B cell (primary cell): ENCODE measurements around the gene WDR7. TPM values are rescaled to one million over a fixed set of nuclear protein-coding genes. Genes with fewer than 3 reads are reported as not detected.

Experiments
- ATAC-seq: fragments of 200-7000 bp; cut with Tn5 transposase; one replicate; pipeline ENCODE4 v1.10.0; 2021; ENCODE audit warnings: low read depth, mild to moderate bottlenecking, moderate number of reproducible peaks, moderate library complexity
- CTCF ChIA-PET: fragments of 350-600 bp; sonication (Branson Sonifier 250); formaldehyde crosslinking; loops from one replicate; lab custom pipeline; 2021; ENCODE audit warnings: antibody characterized with exemption, inconsistent platforms; lab: Charles Lee
- POLR2A ChIA-PET: fragments of 350-600 bp; sonication (Branson Sonifier 250); formaldehyde crosslinking; loops from one replicate; lab custom pipeline; 2021; ENCODE audit warnings: antibody characterized with exemption; lab: Charles Lee
- DNase-seq: peaks from one replicate; pipeline ENCODE4 v3.0.0; 2013
- H2AFZ ChIP-seq: 2 replicates; pipeline ENCODE4 v1.6.1; 2012; ENCODE audit warnings: mild to moderate bottlenecking, low read depth, low read length; ENCODE audit not compliant: insufficient read depth, poor library complexity, severe bottlenecking
- H3K27ac ChIP-seq, 2 donors: 1 replicate in 1 of 2; 2 replicates in 1 of 2; pipeline ENCODE4 v1.5.1; 2012 to 2013; ENCODE audit warnings: low read length in 2 of 2, mild to moderate bottlenecking in 2 of 2, moderate library complexity in 1 of 2
- H3K27me3 ChIP-seq, 4 experiments: fragments of 200-600 bp in 1 of 4; sonication (generic) in 1 of 4; replicated peaks in 1 of 4; 1 replicate in 2 of 4; 2 replicates in 2 of 4; pipeline versions ENCODE4 v1.6.1 to v1.7.0; 2013 to 2016; ENCODE audit warnings: low read length in 3 of 4, mild to moderate bottlenecking in 2 of 4, mixed read lengths in 1 of 4, moderate library complexity in 1 of 4; ENCODE audit not compliant: insufficient read depth in 4 of 4, control insufficient read depth in 3 of 4; ENCODE audit errors: control extremely low read depth in 1 of 4
- H3K36me3 ChIP-seq, 2 experiments: replicated peaks in 1 of 2; 1 replicate in 1 of 2; 2 replicates in 1 of 2; pipeline versions ENCODE4 v1.6.1 to v1.7.1; 2013; ENCODE audit warnings: low read length in 1 of 2; ENCODE audit not compliant: insufficient read depth in 2 of 2, control insufficient read depth in 1 of 2; ENCODE audit errors: control extremely low read depth in 1 of 2, extremely low read depth in 1 of 2
- H3K4me1 ChIP-seq, 2 donors: fragments of 200-600 bp in 1 of 2; sonication (generic) in 1 of 2; 1 replicate in 1 of 2; 2 replicates in 1 of 2; pipeline versions ENCODE4 v1.5.1 to v1.6.1; 2013 to 2017; ENCODE audit warnings: low read length in 2 of 2; ENCODE audit not compliant: control insufficient read depth in 2 of 2, insufficient read depth in 2 of 2
- H3K4me2 ChIP-seq: replicated peaks from 2 replicates; pipeline ENCODE3; 2012; ENCODE audit warnings: mild to moderate bottlenecking, low read depth, low read length; ENCODE audit not compliant: poor library complexity, severe bottlenecking
- H3K4me3 ChIP-seq, 5 experiments: fragments of 200-600 bp in 1 of 5; sonication (generic) in 1 of 5; 1 replicate in 3 of 5; 2 replicates in 2 of 5; pipeline versions ENCODE4 v1.5.1 to v1.7.0; 2011 to 2016; ENCODE audit warnings: low read length in 4 of 5, mild to moderate bottlenecking in 4 of 5, low read depth in 2 of 5, control low read depth in 1 of 5, moderate library complexity in 1 of 5; ENCODE audit not compliant: insufficient read depth in 1 of 5; ENCODE audit errors: control extremely low read depth in 1 of 5, extremely low read depth in 1 of 5
- H3K79me2 ChIP-seq: fragments of 200-600 bp; sonication (generic); one replicate; pipeline ENCODE4 v1.6.0; 2016; ENCODE audit warnings: low read length; ENCODE audit not compliant: control insufficient read depth, insufficient read depth
- H3K9ac ChIP-seq: fragments of 200-600 bp; sonication (generic); 2 replicates; pipeline ENCODE4 v1.6.1; 2017; ENCODE audit warnings: mild to moderate bottlenecking, low read length, moderate library complexity
- H3K9me3 ChIP-seq, 3 donors: one replicate each; pipeline versions ENCODE4 v1.6.1 to v1.7.1; 2013; ENCODE audit warnings: low read length in 2 of 3; ENCODE audit not compliant: control insufficient read depth in 2 of 3, insufficient read depth in 1 of 3; ENCODE audit errors: control extremely low read depth in 1 of 3
- H4K20me1 ChIP-seq: 2 replicates; pipeline ENCODE4 v1.6.0; 2012; ENCODE audit warnings: mild to moderate bottlenecking, low read length; ENCODE audit not compliant: insufficient read depth, control insufficient read depth, poor library complexity, severe bottlenecking
- H3K27ac Mint-ChIP-seq: one replicate; pipeline ENCODE4 v1.8.0; 2021; ENCODE audit warnings: mixed read lengths
- H3K27me3 Mint-ChIP-seq: one replicate; pipeline ENCODE4 v1.8.0; 2021; ENCODE audit warnings: mixed read lengths
- H3K4me1 Mint-ChIP-seq: one replicate; pipeline ENCODE4 v1.8.0; 2021; ENCODE audit warnings: mixed read lengths
- H3K4me3 Mint-ChIP-seq: one replicate; pipeline ENCODE4 v1.8.0; 2021; ENCODE audit warnings: mixed read lengths
- H3K9me3 Mint-ChIP-seq: one replicate; pipeline ENCODE4 v1.8.0; 2022; ENCODE audit warnings: mixed read lengths; ENCODE audit not compliant: insufficient read depth
- CTCF ChIP-seq: fragments of 200-600 bp; IDR thresholded peaks from one replicate; pipeline ENCODE4 v1.8.0; 2022; ENCODE audit warnings: antibody characterized with exemption, mild to moderate bottlenecking
- EZH2 ChIP-seq: IDR thresholded peaks from 2 replicates; pipeline ENCODE4 v1.6.1; 2012; ENCODE audit warnings: borderline replicate concordance, low read depth, mild to moderate bottlenecking, moderate library complexity, low read length; ENCODE audit not compliant: insufficient read depth, poor library complexity, severe bottlenecking
- WGBS: methylation state at CpG from one replicate; pipeline ENCODE4 v1.1.5; 2013; ENCODE audit warnings: missing lambda C conversion rate; ENCODE audit not compliant: insufficient coverage; 5-methylcytosine and 5-hydroxymethylcytosine counted together
- intact Hi-C: fragments of 100-400 bp; cut with micrococcal nuclease; formaldehyde crosslinking; loops from one replicate; pipeline ENCODE4 v1.10.0; 2022
- polyA plus RNA-seq: library from polyadenylated mRNA; depleted of rRNA; stranded (reverse); fragments of >200 nt; gene quantifications from 2 replicates; pipeline ENCODE4 v1.2.3, GENCODE V29; 2012
- total RNA-seq, 2 donors: library from RNA; stranded (reverse); fragments of 120-200 nt in 1 of 2; gene quantifications; 1 replicate in 1 of 2; 2 replicates in 1 of 2; pipeline versions ENCODE4 v1.2.3 to v1.2.4, GENCODE V29; 2013 to 2022

WDR7 gene
- total and polyA plus RNA-seq, 2 donors (not counting 1 experiment from before 2014, with no cell fraction given) = 5.5 to 45.0 TPM

DNA sequence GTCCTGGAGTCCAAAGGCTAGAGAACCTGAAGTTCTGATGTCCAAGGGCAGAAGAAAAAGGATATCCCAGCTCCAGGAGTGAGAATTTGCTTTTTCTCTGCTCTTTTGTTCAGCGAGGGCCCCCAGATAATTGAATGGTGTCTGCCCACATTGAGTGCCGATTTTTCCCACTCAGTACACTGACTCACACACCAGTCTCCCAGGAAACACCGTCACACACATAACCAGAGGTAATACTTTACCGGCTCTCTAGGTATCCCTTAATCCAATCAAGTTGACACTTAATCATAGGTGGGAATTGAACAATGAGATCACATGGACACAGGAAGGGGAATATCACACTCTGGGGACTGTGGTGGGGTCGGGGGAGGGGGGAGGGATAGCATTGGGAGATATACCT lies 161.5 kb downstream of the WDR7 start:
- H3K4me3 ChIP-seq = no peak overlapping the region
- peaks cover 0 to 1% (median 0%) of the 10 kb centered on the region in 3 donors for H3K9me3 ChIP-seq
- no peaks in the 10 kb centered on the region for H3K36me3 ChIP-seq
- WGBS = 92% methylated on average over 2 of the region's 5 CpGs
- no peak overlapping the region for H3K27ac ChIP-seq
- no peak for ATAC-seq
- ChIA-PET CTCF (no interaction called here), POLR2A (no interaction called here)
- Mint-ChIP-seq H3K9me3 (no peaks in the 10 kb centered on the region), H3K4me3 (no peak overlapping the region), H3K27ac (no peak overlapping the region), H3K4me1 (no peaks in the 10 kb centered on the region), H3K27me3 (no peaks in the 10 kb centered on the region)
- H3K27me3 ChIP-seq = no peaks in the 10 kb centered on the region
- H4K20me1 ChIP-seq = no peaks in the 10 kb centered on the region
- DNase-seq = no peak
- intact Hi-C loops = no loop called here
- no peaks in the 10 kb centered on the region for H3K4me1 ChIP-seq
- H2AFZ ChIP-seq = no peak overlapping the region
- no peak for TF ChIP-seq EZH2
- TF ChIP-seq CTCF = no peak
- H3K9ac ChIP-seq = no peak overlapping the region
- H3K4me2 ChIP-seq = no peak overlapping the region
- no peaks in the 10 kb centered on the region for H3K79me2 ChIP-seq

GRCh38 chr18:56815926-56816325 lies 164.8 kb downstream of the WDR7 start:
- Histone ChIP-seq H3K27ac (no peak overlapping the region), H3K9me3 (no peaks in the 10 kb centered on the region), H3K79me2 (no peaks in the 10 kb centered on the region), H3K4me3 (no peak overlapping the region), H3K9ac (no peak overlapping the region), H3K36me3 (peaks cover 0 to 3% of the 10 kb centered on the region in 2 experiments), H4K20me1 (no peaks in the 10 kb centered on the region), H3K4me2 (no peak overlapping the region), H3K27me3 (no peaks in the 10 kb centered on the region), H3K4me1 (no peaks in the 10 kb centered on the region), H2AFZ (no peak overlapping the region)
- no peak for ATAC-seq
- 97% methylated on average over 7 of the region's 7 CpGs for WGBS
- no peak overlapping the region for H3K4me3 Mint-ChIP-seq
- TF ChIP-seq EZH2 (no peak), CTCF (no peak)
- no peaks in the 10 kb centered on the region for H3K4me1 Mint-ChIP-seq
- no peaks in the 10 kb centered on the region for H3K9me3 Mint-ChIP-seq
- intact Hi-C loops = no loop called here
- H3K27ac Mint-ChIP-seq = no peak overlapping the region
- CTCF ChIA-PET = no interaction called here
- DNase-seq = no peak
- H3K27me3 Mint-ChIP-seq = no peaks in the 10 kb centered on the region
- POLR2A ChIA-PET = no interaction called here
